CD4-positive, alpha-beta T cell treated with Interleukin-12 subunit alpha and Interleukin-12 subunit beta, for 1 hour (primary cell): ENCODE results near the gene SMC3.

Source experiments
- DNase-seq: peaks from one replicate; pipeline ENCODE4 v3.0.0-alpha.2; 2020

Gene SMC3

GRCh38 chr10:110649347-110650264, 82.1 kb downstream of the SMC3 start:
- no peak for DNase-seq

GRCh38 chr10:110650265-110650668, 82.8 kb downstream of the SMC3 start:
- DNase-seq = no peak

- no peak for DNase-seq
These were observed 83.8 kb downstream of the SMC3 start for GRCh38 chr10:110651044-110651958.

GRCh38 chr10:110652475-110653118, 85.1 kb downstream of the SMC3 start:
- DNase-seq = no peak
